Esophagus squamous epithelium (tissue), 5 donors: Measurements from ENCODE around the gene EXOC6. TPM values are rescaled to one million over a fixed set of nuclear protein-coding genes. Genes with fewer than 3 reads are reported as not detected.
"Not testable (repeated sequence)": the region's sequence is repeated elsewhere in the genome, so short reads cannot be mapped to it uniquely, and the experiment has no call there.

ENCODE experiments used
- DNase-seq: peaks from one replicate; lab custom pipeline; 2025; lab: John Stamatoyannopoulos, UW
- H3K27ac ChIP-seq, 4 donors: fragments of 200-600 bp; sonication (generic); one replicate each; pipeline ENCODE4 v1.5.1; 2016 to 2019; ENCODE audit warnings: mild to moderate bottlenecking in 1 of 4
- H3K27me3 ChIP-seq, 4 donors: fragments of 200-600 bp; sonication (generic); 1 replicate in 3 of 4; 2 replicates in 1 of 4; pipeline versions ENCODE4 v1.5.1 to v1.6.0; 2017 to 2021; ENCODE audit warnings: antibody characterized with exemption in 1 of 4
- H3K36me3 ChIP-seq, 3 donors: fragments of 200-600 bp; sonication (generic); one replicate each; pipeline ENCODE4 v1.5.1; 2016 to 2019
- H3K4me1 ChIP-seq, 3 donors: fragments of 200-600 bp; sonication (generic); one replicate each; pipeline ENCODE4 v1.5.1; 2017 to 2019
- H3K4me3 ChIP-seq, 4 donors: fragments of 200-600 bp; sonication (generic); 1 replicate in 3 of 4; 2 replicates in 1 of 4; pipeline ENCODE4 v1.5.1; 2016 to 2019; ENCODE audit warnings: mild to moderate bottlenecking in 2 of 4, moderate library complexity in 1 of 4
- H3K9me3 ChIP-seq, 3 donors: fragments of 200-600 bp; sonication (generic); one replicate each; pipeline ENCODE4 v1.5.1; 2016 to 2019
- CTCF ChIP-seq, 6 experiments: fragments of 450-650 bp in 4 of 6; fragments of 200-600 bp in 2 of 6; sonication (generic) in 2 of 6; IDR thresholded peaks; one replicate each; pipeline ENCODE4 v1.5.1; 2016 to 2019; ENCODE audit warnings: antibody characterized with exemption in 6 of 6, mild to moderate bottlenecking in 4 of 6, moderate library complexity in 4 of 6
- POLR2A ChIP-seq, 4 donors: fragments of 450-650 bp; IDR thresholded peaks; one replicate each; pipeline ENCODE4 v1.6.1; 2017; ENCODE audit warnings: antibody characterized with exemption in 4 of 4, mild to moderate bottlenecking in 4 of 4, moderate library complexity in 3 of 4
- WGBS, 2 donors: methylation state at CpG; one replicate each; pipeline ENCODE4 v1.1.5; 2018; 5-methylcytosine and 5-hydroxymethylcytosine counted together
- intact Hi-C: fragments of 100-400 bp; cut with DNase I; formaldehyde crosslinking; loops from one replicate; pipeline ENCODE4 v1.15.0; 2022
- total RNA-seq, 4 donors: library from RNA; depleted of rRNA; stranded (reverse); fragments of >200 nt; gene quantifications; one replicate each; pipeline ENCODE4 v1.1.0, GENCODE V29; 2016
- donor health status: DM: yes; HTN: yes; CAD: no.

The EXOC6 gene
- total RNA-seq, 4 donors from 2014 or later = 1.3 to 9.5 (median 5.6) TPM

- Histone ChIP-seq H3K27me3 (no peaks in the 10 kb centered on the region), H3K4me3 (no peak overlapping the region), H3K4me1 (no peaks in the 10 kb centered on the region), H3K36me3 (no peaks in the 10 kb centered on the region), H3K9me3 (no peaks in the 10 kb centered on the region), H3K27ac (no peak overlapping the region)
- DNase-seq = no peak
- intact Hi-C loops = no loop called here
- WGBS, 2 donors = 56 to 87% methylated on average over 2 of the region's 2 CpGs
- no peak for TF ChIP-seq POLR2A (IDR thresholded peaks at IDR 0.05)
- TF ChIP-seq CTCF (IDR thresholded peaks at IDR 0.05) = no peak
Measured at GRCh38 chr10:92972886-92973285, 124.6 kb downstream of the EXOC6 start.

GRCh38 chr10:92976278-92976677, 128.0 kb downstream of the EXOC6 start:
- intact Hi-C loops, H3K27ac ChIP-seq, H3K9me3 ChIP-seq, H3K4me3 ChIP-seq, DNase-seq, H3K4me1 ChIP-seq, H3K27me3 ChIP-seq, H3K36me3 ChIP-seq: not testable (repeated sequence)
- WGBS, 2 donors = 90% methylated on average over 3 of the region's 5 CpGs; no CpG with 5 or more reads in 1 of the 2 donors

- Histone ChIP-seq H3K9me3 (no peaks in the 10 kb centered on the region), H3K4me3 (no peak overlapping the region), H3K27ac (no peak overlapping the region), H3K4me1 (no peaks in the 10 kb centered on the region), H3K27me3 (no peaks in the 10 kb centered on the region), H3K36me3 (no peaks in the 10 kb centered on the region)
- intact Hi-C loops = no loop called here
- 85 to 90% methylated on average over 1 of the region's 1 CpG for WGBS, 2 donors
- no peak for DNase-seq
- TF ChIP-seq POLR2A (IDR thresholded peaks at IDR 0.05) = no peak
- no peak for TF ChIP-seq CTCF (IDR thresholded peaks at IDR 0.05)
Measured at GRCh38 chr10:92989250-92989649, 140.9 kb downstream of the EXOC6 start.

- no peaks in the 10 kb centered on the region for H3K4me1 ChIP-seq
- H3K27me3 ChIP-seq = no peaks in the 10 kb centered on the region
- no peak overlapping the region for H3K27ac ChIP-seq
- DNase-seq = no peak
- H3K36me3 ChIP-seq = no peaks in the 10 kb centered on the region
- H3K9me3 ChIP-seq = no peaks in the 10 kb centered on the region
- H3K4me3 ChIP-seq = no peak overlapping the region
- 33 to 44% methylated on average over 1 of the region's 1 CpG for WGBS, 2 donors
- TF ChIP-seq CTCF (IDR thresholded peaks at IDR 0.05) (no peak), POLR2A (IDR thresholded peaks at IDR 0.05) (no peak)
- intact Hi-C loops = no loop called here
Measured at GRCh38 chr10:92990615-92991014, 142.3 kb downstream of the EXOC6 start.

- Histone ChIP-seq H3K27ac (no peak overlapping the region), H3K27me3 (no peaks in the 10 kb centered on the region), H3K9me3 (no peaks in the 10 kb centered on the region), H3K36me3 (no peaks in the 10 kb centered on the region), H3K4me3 (no peak overlapping the region), H3K4me1 (no peaks in the 10 kb centered on the region)
- TF ChIP-seq POLR2A (IDR thresholded peaks at IDR 0.05) = no peak
- TF ChIP-seq CTCF (IDR thresholded peaks at IDR 0.05) = no peak
- no peak for DNase-seq
- intact Hi-C loops = no loop called here
- 75 to 83% methylated on average over 2 of the region's 2 CpGs for WGBS, 2 donors
Measured at GRCh38 chr10:92991513-92991912, 143.2 kb downstream of the EXOC6 start.

GRCh38 chr10:92993699-92994272, 145.5 kb downstream of the EXOC6 start:
- Histone ChIP-seq H3K4me3 (no peak overlapping the region), H3K9me3 (no peaks in the 10 kb centered on the region), H3K4me1 (no peaks in the 10 kb centered on the region), H3K27ac (no peak overlapping the region), H3K36me3 (no peaks in the 10 kb centered on the region), H3K27me3 (no peaks in the 10 kb centered on the region)
- 78 to 81% methylated on average over 2 of the region's 2 CpGs for WGBS, 2 donors
- DNase-seq = no peak
- intact Hi-C loops = no loop called here
- TF ChIP-seq CTCF (IDR thresholded peaks at IDR 0.05) = no peak
- no peak for TF ChIP-seq POLR2A (IDR thresholded peaks at IDR 0.05)
